Activated CD4-positive, alpha-beta T cell treated with anti-CD3 and anti-CD28 coated beads for 4 hours (primary cell): Measurements from ENCODE around the gene IL15RA.

ENCODE experiments used
- DNase-seq, 2 donors: peaks; one replicate each; pipeline ENCODE4 v3.0.0-alpha.2; 2020

Gene IL15RA

GRCh38 chr10:5977471-5978229 is at the start of gene IL15RA:
Gene IL15RA, minus strand, starts transcription at chr10:5977543. Its CDS starts 51 bp downstream, at chr10:5977492.
- DNase-seq, result peak; percentile 89 to 91

- no peak for DNase-seq
Measured at GRCh38 chr10:6025683-6026255, 48.4 kb upstream of the IL15RA start.

- no peak for DNase-seq
Measured at GRCh38 chr10:6024334-6024682, 47.0 kb upstream of the IL15RA start.

- no peak for DNase-seq
Measured at GRCh38 chr10:6023661-6024333, 46.5 kb upstream of the IL15RA start.

- no peak for DNase-seq
Measured at GRCh38 chr10:6022660-6023059, 45.3 kb upstream of the IL15RA start.

GRCh38 chr10:6020826-6021225 is 43.5 kb upstream of the IL15RA start:
- DNase-seq, result no peak

GRCh38 chr10:6019796-6020195 is 42.5 kb upstream of the IL15RA start:
- DNase-seq, result no peak

GRCh38 chr10:6019010-6019782 is 41.9 kb upstream of the IL15RA start:
- DNase-seq, result no peak

- DNase-seq, result no peak
Measured at GRCh38 chr10:6018422-6018821, 41.1 kb upstream of the IL15RA start.

GRCh38 chr10:6017781-6018354 is 40.5 kb upstream of the IL15RA start:
- no peak for DNase-seq

GRCh38 chr10:6014241-6014761 is 37.0 kb upstream of the IL15RA start:
- DNase-seq, result peak; percentile 62 to 65

GRCh38 chr10:6013413-6014192 is 36.3 kb upstream of the IL15RA start:
- no peak for DNase-seq

GRCh38 chr10:6012121-6012905 is 35.0 kb upstream of the IL15RA start:
- no peak for DNase-seq

GRCh38 chr10:6011558-6011957 is 34.2 kb upstream of the IL15RA start:
- DNase-seq, result no peak

- DNase-seq, result no peak
Measured at GRCh38 chr10:6010569-6010968, 33.2 kb upstream of the IL15RA start.

GRCh38 chr10:6009961-6010360 is 32.6 kb upstream of the IL15RA start:
- no peak for DNase-seq

- no peak for DNase-seq
Measured at GRCh38 chr10:6009150-6009549, 31.8 kb upstream of the IL15RA start.

- no peak for DNase-seq
Measured at GRCh38 chr10:6008497-6009142, 31.3 kb upstream of the IL15RA start.

- DNase-seq, result no peak
Measured at GRCh38 chr10:6006991-6007390, 29.6 kb upstream of the IL15RA start.

GRCh38 chr10:6006546-6006945 is 29.2 kb upstream of the IL15RA start:
- no peak for DNase-seq
